ENCODE measurements around the gene LGR6. TPM values are rescaled to one million over a fixed set of nuclear protein-coding genes. Genes with fewer than 3 reads are reported as not detected.

The LGR6 gene
- total RNA-seq, 1 donor from 2014 or later: 1.8 TPM

DNA sequence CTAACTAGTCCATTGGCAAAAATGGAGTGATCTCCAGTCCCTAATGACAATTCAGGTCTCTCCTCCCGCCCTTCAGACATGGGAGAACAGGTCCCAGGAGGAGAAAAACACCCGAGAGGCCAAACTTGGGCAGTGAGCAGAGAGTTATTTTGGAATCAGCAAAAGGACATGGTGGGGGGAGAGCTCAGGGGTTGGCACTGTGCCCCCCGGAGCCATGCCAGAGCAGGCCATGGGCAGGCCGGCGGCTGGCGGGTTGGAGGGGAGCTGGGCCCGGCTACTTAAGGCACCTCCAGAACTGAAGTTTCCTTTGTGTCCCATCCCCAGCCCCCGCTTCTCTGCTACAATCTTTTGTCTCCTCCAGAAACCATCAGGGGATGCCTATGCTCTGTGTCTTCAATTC is 7.1 kb downstream of the LGR6 start:
- Mint-ChIP-seq H3K9me3 (ENCODE audit: low read depth) (no peaks in the 10 kb centered on the region), H3K27me3 (ENCODE audit: low read depth) (peaks cover 23% of the 10 kb centered on the region)

GRCh38 chr1:202201266-202201665 is 7.7 kb downstream of the LGR6 start:
- H3K27ac Mint-ChIP-seq (ENCODE audit: unreplicated experiment): no peak overlapping the region
- H3K4me3 Mint-ChIP-seq (ENCODE audit: unreplicated experiment): no peak overlapping the region
- H3K36me3 Mint-ChIP-seq (ENCODE audit: low read depth): no peaks in the 10 kb centered on the region
- H3K4me1 Mint-ChIP-seq (ENCODE audit: low read depth): peaks cover 9% of the 10 kb centered on the region
- no peak for TF ChIP-seq CTCF (IDR thresholded peaks at IDR 0.05)
- H3K9me3 Mint-ChIP-seq (ENCODE audit: low read depth): no peaks in the 10 kb centered on the region
- DNase-seq (ENCODE audit: low spot score): no peak
- H3K27me3 Mint-ChIP-seq (ENCODE audit: low read depth): peaks cover 18% of the 10 kb centered on the region

More for the DNA sequence above, 7.1 kb downstream of the LGR6 start:
- no peak for TF ChIP-seq CTCF (IDR thresholded peaks at IDR 0.05)
- DNase-seq (ENCODE audit: low spot score): no peak
- Mint-ChIP-seq H3K36me3 (ENCODE audit: low read depth) (no peaks in the 10 kb centered on the region), H3K4me1 (ENCODE audit: low read depth) (peaks cover 9% of the 10 kb centered on the region), H3K4me3 (ENCODE audit: unreplicated experiment) (no peak overlapping the region), H3K27ac (ENCODE audit: unreplicated experiment) (no peak overlapping the region)

DNA sequence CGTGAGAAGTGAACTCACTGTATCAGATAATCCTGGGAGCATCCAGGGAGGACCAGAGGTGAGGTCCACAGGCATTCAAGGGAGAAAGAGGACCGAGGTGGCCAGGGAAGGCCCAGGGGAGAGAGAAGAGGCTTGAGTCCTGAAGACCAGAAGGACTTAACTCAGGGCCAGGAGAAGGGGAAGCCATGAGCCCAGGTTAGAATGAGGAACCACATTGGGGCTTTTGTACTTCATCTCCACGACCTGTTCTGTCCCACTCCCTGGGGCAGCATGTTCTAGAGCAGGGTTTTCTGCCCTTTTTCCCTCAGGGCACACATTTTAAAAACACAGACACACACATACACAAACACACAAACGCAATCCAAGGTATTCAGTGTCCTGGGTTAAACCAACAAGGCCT is 8.4 kb downstream of the LGR6 start:
- Mint-ChIP-seq H3K27me3 (ENCODE audit: low read depth) (peaks cover 12% of the 10 kb centered on the region), H3K4me1 (ENCODE audit: low read depth) (peaks cover 10% of the 10 kb centered on the region), H3K36me3 (ENCODE audit: low read depth) (no peaks in the 10 kb centered on the region), H3K27ac (ENCODE audit: unreplicated experiment) (no peak overlapping the region), H3K4me3 (ENCODE audit: unreplicated experiment) (no peak overlapping the region), H3K9me3 (ENCODE audit: low read depth) (no peaks in the 10 kb centered on the region)
- DNase-seq (ENCODE audit: low spot score): no peak
- no peak for TF ChIP-seq CTCF (IDR thresholded peaks at IDR 0.05)

- H3K9me3 Mint-ChIP-seq (ENCODE audit: low read depth): no peaks in the 10 kb centered on the region
- H3K27me3 Mint-ChIP-seq (ENCODE audit: low read depth): peaks cover 6% of the 10 kb centered on the region
- H3K36me3 Mint-ChIP-seq (ENCODE audit: low read depth): no peaks in the 10 kb centered on the region
- no peak overlapping the region for H3K27ac Mint-ChIP-seq (ENCODE audit: unreplicated experiment)
- H3K4me3 Mint-ChIP-seq (ENCODE audit: unreplicated experiment): no peak overlapping the region
- peak; percentile 46 for DNase-seq (ENCODE audit: low spot score)
- peaks cover 17% of the 10 kb centered on the region for H3K4me1 Mint-ChIP-seq (ENCODE audit: low read depth)
- TF ChIP-seq CTCF (IDR thresholded peaks at IDR 0.05): no peak
Observed at GRCh38 chr1:202202500-202203168, 9.0 kb downstream of the LGR6 start.

- Mint-ChIP-seq H3K4me3 (ENCODE audit: unreplicated experiment) (no peak overlapping the region), H3K4me1 (ENCODE audit: low read depth) (peaks cover 22% of the 10 kb centered on the region), H3K36me3 (ENCODE audit: low read depth) (no peaks in the 10 kb centered on the region), H3K9me3 (ENCODE audit: low read depth) (no peaks in the 10 kb centered on the region), H3K27ac (ENCODE audit: unreplicated experiment) (no peak overlapping the region), H3K27me3 (ENCODE audit: low read depth) (no peaks in the 10 kb centered on the region)
- DNase-seq (ENCODE audit: low spot score): no peak
- TF ChIP-seq CTCF (IDR thresholded peaks at IDR 0.05): no peak
Observed at GRCh38 chr1:202203238-202204039, 9.8 kb downstream of the LGR6 start.
